Measurements from ENCODE around the gene ANTKMT.
"Not testable (repeated sequence)": the region's sequence is repeated elsewhere in the genome, so short reads cannot be mapped to it uniquely, and the experiment has no call there.

Gene ANTKMT

GRCh38 chr16:681746-682427 lies 39.1 kb upstream of the ANTKMT start:
- DNase-seq: no peak

GRCh38 chr16:682493-683395 lies 38.2 kb upstream of the ANTKMT start:
- no peak for DNase-seq

GRCh38 chr16:683396-684070 lies 37.4 kb upstream of the ANTKMT start:
- DNase-seq: peak; percentile 32 to 35

GRCh38 chr16:684071-684794 lies 36.7 kb upstream of the ANTKMT start, which contains the start of gene JMJD8:
Gene JMJD8, minus strand, starts transcription at chr16:684334. Its CDS starts 15 bp downstream, at chr16:684319.
- peak; percentile 97 to 98 for DNase-seq

GRCh38 chr16:684961-685696 lies 35.8 kb upstream of the ANTKMT start:
- no peak for DNase-seq

GRCh38 chr16:685967-686366 lies 35.0 kb upstream of the ANTKMT start:
- no peak for DNase-seq

- no peak for DNase-seq
These were observed 34.3 kb upstream of the ANTKMT start for GRCh38 chr16:686459-687260.

- DNase-seq: no peak
These were observed 33.4 kb upstream of the ANTKMT start for GRCh38 chr16:687499-687898.

- no peak for DNase-seq
These were observed 31.6 kb upstream of the ANTKMT start for GRCh38 chr16:689175-689897.

GRCh38 chr16:691242-691641 lies 29.7 kb upstream of the ANTKMT start:
- not testable (repeated sequence) for DNase-seq

- no peak for DNase-seq
These were observed 28.4 kb upstream of the ANTKMT start for GRCh38 chr16:692356-693108.

- no peak for DNase-seq
These were observed 27.6 kb upstream of the ANTKMT start for GRCh38 chr16:693364-693763.

GRCh38 chr16:693766-694165 lies 27.2 kb upstream of the ANTKMT start:
- no peak for DNase-seq

- no peak for DNase-seq
These were observed 26.6 kb upstream of the ANTKMT start for GRCh38 chr16:694187-694862.

- peak in 1 of 2 experiments; percentile 27 for DNase-seq
These were observed 26.0 kb upstream of the ANTKMT start for GRCh38 chr16:694863-695354.

- peak; percentile 73 to 77 for DNase-seq
These were observed 25.4 kb upstream of the ANTKMT start for GRCh38 chr16:695355-696089.

GRCh38 chr16:698911-699671 lies 21.9 kb upstream of the ANTKMT start:
- DNase-seq: no peak
